ENCODE measurements around the gene ACSL4.
"Not testable (repeated sequence)": the region's sequence is repeated elsewhere in the genome, so short reads cannot be mapped to it uniquely, and the experiment has no call there.

Gene ACSL4

DNA sequence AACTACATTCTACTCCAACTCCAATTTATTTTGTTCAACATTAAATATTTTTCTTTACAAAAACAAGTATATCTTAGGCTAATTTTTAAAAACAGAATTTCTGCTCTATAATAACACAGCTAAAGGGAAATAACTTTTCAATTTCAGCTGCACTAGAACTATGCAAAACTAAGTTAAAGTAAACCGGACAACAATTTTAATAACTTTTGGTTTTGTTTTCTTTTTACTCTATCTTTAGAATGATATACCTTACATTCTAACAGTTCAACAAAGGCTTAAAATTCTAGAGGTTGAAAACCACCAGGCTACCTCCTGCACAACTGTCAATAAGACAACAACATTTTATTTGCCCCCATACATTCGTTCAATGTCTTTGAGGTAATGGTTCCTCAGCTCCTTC lies 89.4 kb downstream of the ACSL4 start:
- Histone ChIP-seq H3K4me3 (replicated peaks; ENCODE audit: low read depth, low read length) (peak overlapping the region; percentile 33; the same call in 1 of the 2 replicates), H3K36me3 (ENCODE audit: control insufficient read depth, insufficient read depth, low read length) (no peaks in the 10 kb centered on the region; the same call in 1 of the 2 replicates), H3K27me3 (replicated peaks; ENCODE audit: control insufficient read depth, insufficient read depth, low read length) (no peaks in the 10 kb centered on the region)
- DNase-seq (ENCODE audit: extremely low read depth, insufficient read length): no peak
- TF ChIP-seq, protein P1, sequence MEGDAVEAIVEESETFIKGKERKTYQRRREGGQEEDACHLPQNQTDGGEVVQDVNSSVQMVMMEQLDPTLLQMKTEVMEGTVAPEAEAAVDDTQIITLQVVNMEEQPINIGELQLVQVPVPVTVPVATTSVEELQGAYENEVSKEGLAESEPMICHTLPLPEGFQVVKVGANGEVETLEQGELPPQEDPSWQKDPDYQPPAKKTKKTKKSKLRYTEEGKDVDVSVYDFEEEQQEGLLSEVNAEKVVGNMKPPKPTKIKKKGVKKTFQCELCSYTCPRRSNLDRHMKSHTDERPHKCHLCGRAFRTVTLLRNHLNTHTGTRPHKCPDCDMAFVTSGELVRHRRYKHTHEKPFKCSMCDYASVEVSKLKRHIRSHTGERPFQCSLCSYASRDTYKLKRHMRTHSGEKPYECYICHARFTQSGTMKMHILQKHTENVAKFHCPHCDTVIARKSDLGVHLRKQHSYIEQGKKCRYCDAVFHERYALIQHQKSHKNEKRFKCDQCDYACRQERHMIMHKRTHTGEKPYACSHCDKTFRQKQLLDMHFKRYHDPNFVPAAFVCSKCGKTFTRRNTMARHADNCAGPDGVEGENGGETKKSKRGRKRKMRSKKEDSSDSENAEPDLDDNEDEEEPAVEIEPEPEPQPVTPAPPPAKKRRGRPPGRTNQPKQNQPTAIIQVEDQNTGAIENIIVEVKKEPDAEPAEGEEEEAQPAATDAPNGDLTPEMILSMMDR (IDR thresholded peaks at IDR 0.05; ENCODE audit: insufficient read depth, low read length, poor library complexity, severe bottlenecking): no peak

DNA sequence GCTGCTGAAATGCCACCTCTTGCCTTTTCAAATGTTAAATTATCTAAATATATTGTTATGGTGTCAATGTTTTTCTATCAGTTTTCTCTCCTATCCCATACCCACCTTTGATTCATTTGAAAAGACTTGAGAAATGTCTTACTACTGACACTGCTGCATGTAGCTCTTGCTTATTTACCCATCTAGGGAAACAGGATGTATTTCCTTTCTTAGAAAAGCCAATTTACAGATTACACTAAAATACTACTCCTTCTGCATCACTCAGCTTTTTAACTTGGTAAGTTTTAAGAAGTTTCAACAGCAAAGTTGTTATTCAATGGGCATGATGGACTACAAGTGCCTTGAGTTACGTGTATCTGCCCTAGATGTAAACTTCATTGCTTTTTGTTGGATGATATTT lies 94.9 kb downstream of the ACSL4 start:
- H3K27me3 ChIP-seq (replicated peaks; ENCODE audit: control insufficient read depth, insufficient read depth, low read length): no peaks in the 10 kb centered on the region
- no peak overlapping the region for H3K4me3 ChIP-seq (replicated peaks; ENCODE audit: low read depth, low read length)
- H3K36me3 ChIP-seq (ENCODE audit: control insufficient read depth, insufficient read depth, low read length): no peaks in the 10 kb centered on the region; the same call in 1 of the 2 replicates
- DNase-seq (ENCODE audit: extremely low read depth, insufficient read length): no peak
- TF ChIP-seq, protein P1 (IDR thresholded peaks at IDR 0.05; ENCODE audit: insufficient read depth, low read length, poor library complexity, severe bottlenecking): no peak

DNA sequence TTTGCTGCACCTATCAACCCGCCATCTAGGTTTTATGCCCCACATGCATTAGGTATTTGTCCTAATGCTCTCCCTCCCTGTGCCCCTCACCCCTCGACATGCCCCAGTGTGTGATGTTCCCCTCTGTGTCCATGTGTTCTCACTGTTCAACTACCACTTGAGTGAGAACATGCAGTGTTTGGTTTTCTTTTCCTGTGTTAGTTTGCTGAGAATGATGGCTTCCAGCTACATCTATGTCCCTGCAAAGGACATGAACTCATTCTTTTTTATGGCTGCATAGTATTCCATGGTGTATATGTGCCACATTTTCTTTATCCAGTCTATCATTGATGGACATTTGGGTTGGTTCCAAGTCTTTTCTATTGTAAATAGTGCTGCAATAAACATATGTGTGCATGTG lies 95.6 kb downstream of the ACSL4 start:
- not testable (repeated sequence) for DNase-seq (ENCODE audit: extremely low read depth, insufficient read length); H3K36me3 ChIP-seq (ENCODE audit: control insufficient read depth, insufficient read depth, low read length); H3K4me3 ChIP-seq (replicated peaks; ENCODE audit: low read depth, low read length); H3K27me3 ChIP-seq (replicated peaks; ENCODE audit: control insufficient read depth, insufficient read depth, low read length)

DNA sequence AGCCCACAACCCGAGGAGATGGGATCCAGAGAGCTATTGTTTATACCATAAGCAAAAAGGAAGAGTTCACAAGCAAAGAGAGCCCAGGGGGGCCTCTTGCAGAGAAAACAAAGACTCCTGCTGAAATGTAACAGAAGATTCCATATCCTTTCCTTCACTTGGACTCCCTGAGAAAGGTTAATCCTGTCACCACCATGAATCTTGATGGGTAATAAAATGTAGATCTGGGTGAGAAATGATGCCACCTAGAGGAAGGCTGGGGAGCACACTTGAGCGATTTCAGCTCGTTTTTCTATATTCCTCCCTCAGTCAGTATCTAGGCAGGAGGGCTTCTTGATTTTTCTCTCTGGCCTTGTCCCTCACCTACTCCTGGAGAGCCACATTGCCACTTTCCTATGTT lies 97.9 kb downstream of the ACSL4 start:
- H3K36me3 ChIP-seq (ENCODE audit: control insufficient read depth, insufficient read depth, low read length): no peaks in the 10 kb centered on the region
- no peak for DNase-seq (ENCODE audit: extremely low read depth, insufficient read length)
- TF ChIP-seq, protein P1 (IDR thresholded peaks at IDR 0.05; ENCODE audit: insufficient read depth, low read length, poor library complexity, severe bottlenecking): peak; percentile 62
- no peaks in the 10 kb centered on the region for H3K27me3 ChIP-seq (replicated peaks; ENCODE audit: control insufficient read depth, insufficient read depth, low read length)
- no peak overlapping the region for H3K4me3 ChIP-seq (replicated peaks; ENCODE audit: low read depth, low read length)

DNA sequence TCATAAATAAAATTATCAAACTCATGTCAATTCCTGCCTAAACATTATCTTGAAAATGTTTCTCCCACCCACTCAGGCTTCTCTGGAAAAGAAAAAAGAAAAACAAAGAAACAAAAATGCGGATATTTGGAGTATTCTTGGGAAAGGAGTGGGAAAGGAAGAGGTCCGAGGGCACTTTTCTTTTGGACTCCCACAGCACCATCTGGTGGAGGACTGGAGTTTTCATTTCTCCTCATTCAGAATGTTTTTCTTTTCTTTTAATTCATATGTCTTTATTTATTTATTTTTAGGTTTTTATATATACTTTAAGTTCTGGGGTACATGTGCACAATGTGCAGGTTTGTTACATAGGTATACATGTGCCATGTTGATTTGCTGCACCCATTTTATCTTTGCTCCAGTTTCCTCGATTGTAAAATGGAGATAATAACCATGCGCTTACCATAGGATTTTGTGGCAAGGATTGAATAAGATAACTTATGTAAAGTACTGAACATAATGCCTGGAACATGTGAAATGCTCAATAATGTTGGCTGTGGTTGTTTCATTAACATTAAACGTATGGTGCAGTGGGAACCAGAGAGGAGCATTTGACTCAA lies 100.1 kb downstream of the ACSL4 start:
- no peak for DNase-seq (ENCODE audit: extremely low read depth, insufficient read length)
- H3K36me3 ChIP-seq (ENCODE audit: control insufficient read depth, insufficient read depth, low read length): no peaks in the 10 kb centered on the region
- TF ChIP-seq, protein P1 (IDR thresholded peaks at IDR 0.05; ENCODE audit: insufficient read depth, low read length, poor library complexity, severe bottlenecking): peak; percentile 39
- H3K4me3 ChIP-seq (replicated peaks; ENCODE audit: low read depth, low read length): no peak overlapping the region
- H3K27me3 ChIP-seq (replicated peaks; ENCODE audit: control insufficient read depth, insufficient read depth, low read length): no peaks in the 10 kb centered on the region

DNA sequence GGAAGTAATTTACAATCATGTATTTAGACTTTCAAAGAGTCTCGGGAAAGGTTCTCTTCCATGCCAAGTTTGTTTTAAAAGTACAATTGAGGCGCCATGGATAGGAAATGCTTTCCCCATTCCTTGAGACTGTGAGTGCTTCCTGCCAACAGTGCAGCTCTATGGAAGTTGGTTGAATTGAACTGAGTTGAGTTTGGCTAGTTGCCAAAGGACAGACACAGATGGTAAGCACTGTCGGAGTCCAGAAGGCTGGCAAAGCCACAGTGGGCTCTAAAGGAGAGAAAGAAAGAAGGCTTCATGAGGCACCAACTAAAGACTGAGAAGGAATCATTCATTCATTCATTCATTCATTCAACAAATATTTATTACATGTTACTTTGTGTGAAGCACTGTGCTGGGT lies 103.7 kb downstream of the ACSL4 start:
- Histone ChIP-seq H3K36me3 (ENCODE audit: control insufficient read depth, insufficient read depth, low read length) (no peaks in the 10 kb centered on the region), H3K27me3 (replicated peaks; ENCODE audit: control insufficient read depth, insufficient read depth, low read length) (no peaks in the 10 kb centered on the region), H3K4me3 (replicated peaks; ENCODE audit: low read depth, low read length) (no peak overlapping the region)
- DNase-seq (ENCODE audit: extremely low read depth, insufficient read length): no peak
- TF ChIP-seq, protein P1 (IDR thresholded peaks at IDR 0.05; ENCODE audit: insufficient read depth, low read length, poor library complexity, severe bottlenecking): no peak

All from GM06990 (cell line).